GM18511 (cell line): ENCODE measurements around the gene USH2A.

Source experiments
- ATAC-seq: cut with Tn5 transposase; IDR thresholded peaks from one replicate; pipeline ENCODE4 v1.9.1; 2021; ENCODE audit warnings: mild to moderate bottlenecking, moderate library complexity; ENCODE audit not compliant: unreplicated experiment

Gene USH2A

DNA sequence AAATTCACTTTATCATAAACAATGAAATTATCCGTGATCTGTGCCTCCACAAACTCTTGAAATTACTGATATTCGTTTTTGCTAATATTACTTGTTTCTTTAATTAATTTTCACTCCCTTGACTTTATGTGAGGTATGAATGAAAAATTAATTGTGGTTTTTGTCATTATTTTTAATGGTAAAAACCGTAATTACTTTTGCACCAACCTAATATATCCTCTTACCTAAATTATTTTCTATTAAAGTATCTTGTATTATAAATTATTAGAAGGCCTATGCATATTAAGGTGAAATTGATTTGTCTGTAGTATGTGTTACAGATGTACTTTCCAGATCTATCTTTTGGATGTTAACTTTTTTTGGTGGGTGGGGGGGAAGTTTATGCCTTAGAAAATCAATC, 540.2 kb downstream of the USH2A start:
- no peak for ATAC-seq

DNA sequence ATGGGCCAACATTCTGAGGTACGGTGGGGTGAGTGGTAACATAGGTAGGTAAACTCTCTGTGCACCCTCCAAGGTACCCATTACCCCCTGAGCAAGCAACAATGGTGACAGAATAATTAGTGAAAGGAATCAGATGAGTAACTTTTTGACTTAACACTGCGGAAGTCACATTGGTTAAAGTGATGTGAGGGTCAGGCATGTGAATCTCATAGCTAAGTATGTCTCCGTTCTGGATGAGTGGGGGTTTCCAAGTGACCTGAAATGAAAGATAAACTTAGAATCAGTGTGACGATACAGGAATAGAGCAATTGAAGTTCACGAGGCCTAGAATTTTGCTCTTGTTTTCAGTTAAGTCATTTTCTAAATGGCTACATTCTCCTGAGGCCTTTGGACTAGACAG, 544.4 kb downstream of the USH2A start:
- no peak for ATAC-seq

DNA sequence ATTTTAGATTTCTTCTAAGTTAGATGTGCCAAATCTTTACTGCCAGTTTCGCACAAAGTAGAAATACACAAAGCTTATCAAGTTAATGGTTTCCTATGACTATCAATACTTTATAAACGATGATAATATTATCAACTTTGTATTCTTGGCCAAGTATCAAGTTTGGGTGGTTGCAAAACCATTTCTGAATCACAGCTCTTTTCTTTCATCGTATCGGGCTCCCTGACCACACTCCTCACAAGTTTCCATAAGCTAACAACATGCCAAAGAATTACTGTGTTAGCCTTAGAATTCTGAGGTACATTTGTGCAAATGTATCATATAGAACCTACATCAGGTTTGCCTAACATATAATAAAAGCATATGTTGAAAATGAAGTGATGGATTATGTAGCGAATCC, 545.1 kb downstream of the USH2A start:
- ATAC-seq: no peak

DNA sequence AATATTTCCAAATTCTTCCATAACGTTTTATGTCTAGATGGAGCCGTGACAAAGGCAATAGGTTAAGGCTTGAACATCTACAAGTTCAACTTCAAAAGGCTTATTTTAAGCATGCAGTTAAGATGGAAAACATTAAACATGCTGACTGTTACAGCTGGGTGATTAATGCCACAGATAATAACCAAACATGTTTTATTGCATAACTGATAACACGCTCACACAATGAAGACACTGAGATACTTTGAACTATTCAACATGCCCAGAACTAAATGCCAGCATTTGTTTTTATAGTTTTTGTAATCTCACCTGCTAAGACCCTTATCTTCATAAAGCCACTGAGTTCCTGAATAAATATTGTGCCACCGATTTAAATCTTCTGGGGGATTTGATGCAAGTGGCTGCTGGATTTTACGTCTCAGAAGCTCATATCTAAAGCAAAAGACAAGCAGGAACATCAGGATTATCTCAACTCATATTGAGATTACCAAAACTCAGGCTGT, 545.7 kb downstream of the USH2A start:
- ATAC-seq: no peak

DNA sequence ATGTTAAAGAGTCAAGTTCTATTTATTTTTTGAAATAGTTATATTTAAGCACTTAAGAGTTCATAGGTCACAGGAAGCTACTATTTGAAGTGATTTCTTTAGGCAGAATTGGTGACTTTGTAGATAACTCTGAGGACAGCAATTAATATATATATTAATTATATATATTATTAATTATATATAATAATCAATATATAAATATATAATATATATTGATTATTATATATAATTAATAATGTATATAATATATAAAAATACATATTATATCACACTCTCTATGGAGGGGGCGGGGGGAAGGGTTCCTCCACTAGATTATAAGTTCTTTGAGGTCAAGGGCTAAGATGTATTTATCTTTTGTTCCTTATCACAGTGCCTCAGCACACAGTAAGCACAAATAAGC, 547.5 kb downstream of the USH2A start:
- ATAC-seq: no peak

DNA sequence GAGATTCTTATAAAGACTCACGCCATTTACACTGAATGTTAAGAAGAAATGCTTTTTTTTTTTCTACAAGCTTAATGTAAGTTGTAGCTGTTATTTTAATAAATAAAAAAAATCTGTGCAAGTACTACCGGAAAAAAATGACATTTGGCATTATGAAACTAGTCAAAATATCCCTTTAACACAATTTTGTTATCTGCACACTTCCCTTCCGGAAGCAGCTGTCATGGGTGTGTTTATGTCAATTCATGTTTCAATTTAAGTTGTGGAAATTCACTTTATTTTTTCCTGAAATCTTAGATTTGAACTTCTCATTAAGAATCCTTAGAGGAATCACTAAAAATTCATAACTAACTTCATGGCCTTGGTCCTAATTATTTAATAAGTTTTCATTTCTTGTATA, 548.0 kb downstream of the USH2A start:
- ATAC-seq: no peak

DNA sequence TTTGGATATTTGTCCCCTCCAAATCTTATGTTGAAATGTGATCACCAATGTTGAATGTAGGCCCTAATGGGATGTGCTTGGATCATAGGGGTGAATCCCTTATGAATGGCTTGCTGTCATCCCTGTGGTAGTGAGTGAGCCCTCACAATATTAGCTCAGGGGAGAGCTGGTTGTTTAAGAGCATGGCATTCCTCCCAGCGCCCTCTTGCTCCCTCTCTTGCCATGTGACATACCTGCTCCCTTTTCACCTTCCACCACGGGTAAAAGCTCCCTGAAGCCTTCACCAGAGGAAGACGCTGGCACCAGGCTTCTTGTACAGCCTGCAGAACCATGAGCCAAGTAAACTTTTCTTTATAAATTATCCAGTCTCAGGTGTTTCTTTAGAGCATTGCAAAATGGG, 550.6 kb downstream of the USH2A start:
- ATAC-seq: no peak

DNA sequence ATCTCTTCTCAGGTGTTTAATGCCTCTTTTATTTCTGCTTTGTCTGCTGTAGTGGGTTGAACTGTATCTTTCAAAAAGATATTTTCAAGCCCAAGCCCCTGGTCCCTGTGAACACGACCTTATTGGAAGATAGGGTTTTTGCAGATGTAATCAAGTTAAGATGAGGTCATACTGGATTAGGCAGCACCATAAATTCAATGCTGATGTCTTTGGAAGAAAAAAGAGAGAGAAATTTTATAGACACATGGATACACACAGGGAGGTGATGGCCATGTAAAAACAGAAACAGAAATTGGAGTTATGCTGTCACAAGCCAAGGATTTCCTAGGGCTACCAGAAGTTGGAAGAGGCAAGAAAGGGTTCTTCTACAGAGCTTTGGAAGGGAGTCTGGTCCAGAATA, 554.7 kb downstream of the USH2A start:
- no peak for ATAC-seq

DNA sequence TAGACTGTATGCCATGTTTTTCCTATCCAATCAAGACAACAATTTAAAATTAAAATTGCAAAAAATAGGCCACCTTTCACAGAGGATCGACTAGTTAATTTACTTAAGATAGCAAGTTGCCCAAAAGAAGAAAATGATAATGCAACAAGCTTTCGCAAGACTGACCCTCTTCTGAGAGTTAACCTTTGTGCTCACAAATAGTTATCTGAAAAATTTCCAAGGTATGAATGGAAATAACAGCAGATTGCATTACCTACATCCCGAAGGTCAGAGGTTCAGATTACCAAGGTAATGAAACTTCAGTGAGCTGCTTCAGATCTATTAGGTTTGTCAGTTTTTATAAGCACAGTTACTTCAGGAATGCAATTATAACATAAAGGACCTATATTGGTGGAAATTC, 558.2 kb downstream of the USH2A start:
- no peak for ATAC-seq

DNA sequence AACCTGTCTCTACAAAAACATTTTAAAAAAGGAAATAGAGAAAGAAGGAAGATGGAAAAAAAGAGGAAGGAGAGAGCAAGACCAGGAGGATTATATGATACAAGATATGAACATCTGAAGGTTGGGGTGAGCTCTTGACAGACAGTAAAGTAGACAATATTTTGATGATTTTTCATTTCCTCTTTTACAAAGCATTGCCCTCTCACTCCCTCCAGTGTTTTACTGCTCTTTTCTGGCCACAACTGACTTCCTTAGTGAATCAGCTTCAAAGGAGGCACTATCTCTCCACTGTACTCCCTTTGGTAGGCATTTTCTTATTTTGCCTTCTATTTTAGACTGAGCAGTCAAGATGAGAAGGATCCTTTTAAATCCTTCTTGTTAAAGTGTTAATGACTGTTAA, 559.5 kb downstream of the USH2A start:
- ATAC-seq: peak; percentile 56

DNA sequence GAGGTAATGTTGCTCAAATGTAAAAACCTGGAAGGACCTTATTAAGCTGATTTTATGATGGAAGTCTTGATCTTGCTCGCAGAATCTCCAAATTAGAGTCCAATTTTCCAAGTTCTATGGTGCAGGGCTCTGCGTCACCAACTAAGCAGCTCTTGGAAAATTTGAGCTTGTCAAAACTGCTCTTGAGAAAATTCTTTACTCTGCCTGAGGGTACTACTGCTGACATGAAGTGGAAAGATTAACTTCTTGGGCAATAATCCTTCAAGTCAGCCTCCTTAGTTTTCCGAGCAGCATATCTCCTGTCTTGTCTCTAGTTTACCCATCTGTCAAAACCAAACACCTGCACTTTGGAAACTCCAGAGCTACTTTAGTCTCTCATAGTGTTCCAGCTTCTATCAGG, 562.4 kb downstream of the USH2A start:
- ATAC-seq: no peak

DNA sequence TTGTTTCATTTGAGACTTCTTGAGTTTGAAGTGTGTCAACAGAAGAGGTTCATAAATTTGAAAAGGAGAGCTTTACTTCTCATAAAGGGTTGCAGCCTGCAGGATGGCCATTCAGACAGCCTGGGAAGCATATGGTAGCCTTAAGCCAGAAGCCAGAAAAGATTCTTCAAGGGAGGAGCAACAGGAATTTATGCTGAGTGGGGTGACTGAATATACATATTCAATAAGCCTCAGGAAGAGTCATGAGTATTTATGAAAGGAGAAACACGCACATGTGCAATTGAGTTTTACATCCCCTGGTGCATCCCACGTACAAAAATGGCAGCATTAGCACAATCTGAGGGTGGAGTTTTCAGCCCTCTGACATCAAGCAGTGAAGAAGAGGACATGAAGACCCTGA, 565.9 kb downstream of the USH2A start:
- no peak for ATAC-seq

DNA sequence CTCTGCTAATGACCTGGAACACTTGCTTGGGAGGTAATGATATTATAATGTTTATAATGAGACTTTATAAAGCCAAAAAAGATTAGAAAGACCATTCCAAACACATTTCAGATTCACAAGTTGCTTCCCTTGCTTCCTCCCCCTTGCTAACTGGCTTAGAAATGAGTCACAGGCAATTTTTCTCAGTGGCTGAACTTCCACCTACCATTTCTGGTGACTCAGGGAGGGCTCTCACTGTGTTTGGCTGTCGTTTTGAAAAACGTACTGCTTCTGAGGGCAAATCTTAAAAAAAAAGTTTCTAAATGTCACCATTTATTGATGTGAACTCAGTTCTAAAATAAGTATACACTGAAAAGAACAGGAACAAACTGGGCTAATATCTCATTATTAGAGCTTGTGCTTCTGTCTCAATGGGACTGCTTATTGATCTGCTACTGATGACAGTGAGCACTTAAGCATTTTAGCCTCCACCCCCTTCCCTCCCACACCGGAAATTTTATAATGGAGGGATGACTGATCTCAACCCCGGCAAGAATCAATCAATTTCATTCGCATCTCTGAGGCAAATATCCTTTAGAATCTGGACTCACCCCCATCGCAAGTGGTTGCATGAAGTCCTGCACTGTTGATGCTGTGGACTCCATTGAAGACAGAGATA, 577.9 kb downstream of the USH2A start:
- no peak for ATAC-seq

DNA sequence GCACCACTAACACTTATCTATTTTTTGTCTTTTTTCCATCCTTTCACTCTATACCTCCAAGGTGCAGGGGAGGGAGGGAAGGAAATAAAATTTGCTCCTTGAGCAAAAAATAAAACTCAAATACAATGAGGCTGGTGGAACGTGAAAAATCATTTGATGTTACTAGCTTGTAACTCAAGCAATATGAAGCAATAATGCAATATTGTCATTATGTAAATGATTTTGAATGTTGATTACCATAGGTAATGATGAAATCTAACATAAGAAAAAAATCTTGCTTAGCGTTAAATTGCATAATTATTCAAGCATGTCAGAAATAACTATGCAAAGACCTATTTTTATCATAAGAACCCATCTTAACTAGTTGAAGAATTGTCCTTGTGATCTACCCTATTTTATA, 578.5 kb downstream of the USH2A start:
- no peak for ATAC-seq

DNA sequence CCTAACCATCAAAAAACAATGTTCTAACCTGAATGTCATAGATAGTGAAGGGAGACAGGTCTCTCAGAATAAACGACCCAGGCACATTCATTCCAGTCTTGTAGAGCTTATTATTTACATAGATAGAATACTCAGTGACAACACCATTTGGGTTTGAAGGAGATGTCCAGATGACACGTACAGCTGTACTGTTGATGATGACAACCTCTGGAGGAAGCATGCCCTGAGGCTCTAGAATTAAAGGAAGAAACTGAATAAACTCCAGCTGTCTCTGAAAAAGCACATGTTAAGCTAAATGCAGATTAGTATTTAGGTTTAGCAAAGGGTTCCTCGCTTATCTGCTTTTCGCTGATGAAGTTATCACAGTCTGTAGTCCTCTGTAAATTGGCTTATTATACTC, 579.0 kb downstream of the USH2A start:
- no peak for ATAC-seq

DNA sequence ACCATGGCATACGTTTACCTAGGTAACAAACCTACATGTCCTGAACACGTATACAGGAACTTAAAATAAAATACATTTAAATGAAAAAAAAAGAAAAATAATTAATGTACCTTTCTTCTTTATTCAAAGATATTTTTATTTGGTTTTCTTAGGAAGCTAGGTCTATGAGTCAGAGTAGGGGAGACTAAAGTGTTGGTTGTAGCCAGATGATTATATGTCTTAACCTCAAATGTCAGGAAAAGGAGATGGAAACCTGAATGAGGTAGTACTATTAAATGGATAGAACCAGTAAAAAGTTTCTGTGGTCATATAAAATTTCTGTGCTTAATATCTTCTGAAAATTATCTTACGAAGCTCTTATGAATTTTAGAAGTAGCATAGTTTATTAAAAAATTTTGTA, 580.3 kb downstream of the USH2A start:
- ATAC-seq: no peak

DNA sequence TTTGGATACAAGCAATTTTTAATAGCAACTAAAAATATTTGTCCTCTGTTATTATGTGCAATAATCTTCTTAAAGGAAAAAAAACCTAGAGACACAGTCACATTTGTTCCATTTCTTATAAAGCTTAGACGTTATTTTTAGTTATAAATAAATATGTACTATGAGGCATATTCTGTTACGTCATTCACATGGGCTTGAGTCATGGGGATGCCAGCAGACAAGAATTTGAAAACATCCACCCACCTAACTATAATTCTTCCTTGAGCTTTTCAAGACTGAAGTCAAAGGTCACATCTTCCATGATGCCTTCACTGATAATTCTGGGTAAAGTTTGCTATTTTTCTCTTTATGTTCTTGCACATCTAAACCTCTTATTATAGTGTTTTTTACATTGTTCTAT, 587.3 kb downstream of the USH2A start:
- no peak for ATAC-seq

DNA sequence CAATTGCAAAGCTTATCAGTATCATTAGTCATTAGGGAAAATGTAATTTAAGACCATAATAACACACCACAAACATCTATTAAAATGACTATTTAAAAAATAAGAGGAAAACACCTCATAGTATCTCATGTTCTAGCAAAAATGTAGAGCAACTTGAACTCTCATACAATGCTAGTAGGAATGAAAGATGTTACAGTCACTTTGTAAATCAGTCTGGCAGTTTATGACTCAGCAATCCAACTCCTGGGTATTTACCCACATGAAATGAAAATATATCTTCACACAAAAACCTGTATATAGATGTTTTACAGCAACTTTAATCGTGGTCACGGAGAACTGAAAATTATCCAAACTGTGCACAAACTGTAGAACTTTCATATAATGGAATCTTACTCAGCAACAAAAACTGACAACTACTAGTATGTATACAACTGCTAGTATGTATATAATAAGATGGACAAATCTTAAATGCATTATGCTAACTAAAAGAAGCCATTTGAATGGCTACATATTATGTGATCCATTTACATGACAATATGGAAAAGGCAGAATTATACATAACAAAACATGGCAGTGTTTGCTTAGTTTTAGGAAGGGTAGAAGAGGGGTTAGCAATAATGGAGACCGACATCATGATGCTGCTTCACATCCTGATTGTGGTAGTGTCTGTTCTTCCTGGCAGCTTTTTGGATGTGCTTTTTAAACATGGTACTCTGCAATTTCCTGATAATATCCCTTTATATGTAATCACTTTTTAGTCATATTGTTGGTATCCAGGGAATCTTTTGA, 589.1 kb downstream of the USH2A start:
- no peak for ATAC-seq

DNA sequence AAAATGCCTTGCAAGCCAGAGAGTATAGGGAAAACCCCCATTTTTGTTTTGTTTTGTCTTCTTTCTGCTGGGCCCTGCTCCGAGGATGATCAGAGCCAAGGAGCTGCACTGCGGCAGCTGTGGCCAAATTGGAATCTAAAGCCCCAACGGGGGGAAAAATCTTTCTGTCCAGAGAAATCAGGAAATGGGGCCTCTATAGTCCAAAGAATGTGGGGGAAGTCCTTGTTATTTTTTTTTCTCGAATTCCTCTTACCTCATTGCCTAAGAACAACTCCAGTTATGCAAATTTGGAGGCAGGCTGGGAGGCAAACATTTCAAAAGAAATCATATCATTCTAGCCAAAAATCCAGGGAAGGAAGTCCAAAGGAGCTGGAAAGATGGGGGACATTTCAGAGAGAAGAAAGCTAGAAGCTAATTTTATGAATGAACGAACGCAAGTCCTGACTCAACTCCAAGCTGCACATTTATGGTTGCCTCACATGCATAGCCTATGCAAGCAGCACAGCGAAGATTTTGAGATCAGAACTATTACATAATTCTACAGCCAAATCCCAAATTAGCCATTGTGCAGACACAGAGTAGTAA, 592.9 kb downstream of the USH2A start:
- ATAC-seq: no peak

DNA sequence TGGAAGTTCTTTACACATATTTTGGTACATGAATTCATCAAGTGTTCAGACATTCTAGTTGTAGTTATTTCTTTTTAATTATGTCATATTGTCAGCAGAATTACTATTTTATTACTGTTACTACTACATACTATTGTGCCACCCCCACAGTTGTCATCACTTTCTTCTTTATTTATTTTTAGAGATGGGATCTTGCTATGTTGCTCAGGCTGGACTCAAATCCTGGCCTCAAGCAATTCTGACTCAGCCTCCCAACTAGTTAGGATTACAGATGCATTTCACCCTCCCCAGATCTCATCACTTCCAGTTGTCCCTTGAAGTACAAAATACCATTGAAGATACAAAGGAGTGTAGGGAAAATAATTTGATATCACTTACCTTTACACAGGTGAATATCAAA, 598.2 kb downstream of the USH2A start:
- no peak for ATAC-seq

DNA sequence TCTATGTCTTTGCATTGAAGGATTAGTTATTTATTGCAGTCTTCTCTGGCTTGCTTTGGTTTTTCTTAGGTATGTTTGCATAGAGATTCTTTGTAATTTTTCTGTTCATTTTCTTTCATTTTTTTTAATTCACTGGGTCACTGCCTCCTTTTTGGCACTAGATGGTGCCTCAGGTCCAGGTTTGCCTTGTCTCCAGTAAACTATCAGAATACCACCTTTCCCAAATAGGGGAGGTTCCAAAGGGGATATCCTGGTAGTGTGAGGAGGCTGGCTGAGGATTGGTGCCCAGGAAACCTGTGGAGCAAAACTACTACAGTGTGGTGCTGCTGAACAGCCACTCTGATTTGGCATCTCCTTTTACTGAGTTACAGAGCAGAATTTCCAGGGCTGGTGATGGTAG, 599.0 kb downstream of the USH2A start:
- ATAC-seq: no peak

DNA sequence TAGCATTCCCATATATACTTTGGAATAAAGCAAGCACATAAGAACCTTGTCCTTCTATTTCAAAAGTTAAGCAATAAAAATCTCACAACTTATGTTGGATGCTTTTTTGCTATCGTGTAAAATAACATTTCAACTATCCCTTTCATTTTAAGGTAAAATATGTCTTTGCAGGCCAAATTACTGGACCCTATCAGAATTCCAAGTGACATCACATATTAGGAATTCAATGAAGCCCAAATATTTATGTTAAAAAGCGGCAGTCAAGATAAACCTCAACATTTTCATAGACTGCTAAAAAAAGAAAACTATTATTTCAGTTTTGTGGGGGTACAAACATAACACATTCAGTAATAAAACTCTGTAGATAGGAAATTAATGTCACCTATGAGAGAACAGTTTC, 604.1 kb downstream of the USH2A start:
- no peak for ATAC-seq
